RWPE2 (cell line): ENCODE measurements around the gene CTNNA1.
A peak's percentile ranks its signal among the peaks of the same experiment; 100 is the strongest.

Experiments
- ATAC-seq: fragments of 200-7000 bp; cut with Tn5 transposase; 3 replicates; pipeline ENCODE4 v1.9.1; 2021; ENCODE audit warnings: low read depth
- DNase-seq: peaks from one replicate; pipeline ENCODE4 v3.0.0-alpha.2; 2020; ENCODE audit warnings: low spot score
- H3K27ac ChIP-seq: fragments of 450-650 bp; 2 replicates; pipeline ENCODE4 v1.5.1; 2017; ENCODE audit warnings: mild to moderate bottlenecking; ENCODE audit not compliant: poor library complexity, severe bottlenecking
- H3K27me3 ChIP-seq: fragments of 250-450 bp; sonication (Bioruptor Pico); 2 replicates; pipeline ENCODE4 v1.5.1; 2021; ENCODE audit warnings: mild to moderate bottlenecking, moderate library complexity; ENCODE audit not compliant: insufficient read depth, poor library complexity, severe bottlenecking
- H3K36me3 ChIP-seq: fragments of 250-450 bp; sonication (Bioruptor Pico); 2 replicates; pipeline ENCODE4 v1.5.1; 2020; ENCODE audit warnings: low read depth, mild to moderate bottlenecking, moderate library complexity
- H3K4me1 ChIP-seq: fragments of 250-450 bp; sonication (Bioruptor Pico); 2 replicates; pipeline ENCODE4 v1.5.1; 2021; ENCODE audit warnings: mild to moderate bottlenecking, moderate library complexity; ENCODE audit not compliant: insufficient read depth, poor library complexity, severe bottlenecking
- H3K4me3 ChIP-seq: fragments of 250-450 bp; sonication (Bioruptor Pico); 2 replicates; pipeline ENCODE4 v1.5.1; 2021; ENCODE audit warnings: mild to moderate bottlenecking, moderate library complexity; ENCODE audit not compliant: severe bottlenecking
- H3K9me3 ChIP-seq: fragments of 250-450 bp; sonication (Bioruptor Pico); 2 replicates; pipeline ENCODE4 v1.5.1; 2021; ENCODE audit warnings: mild to moderate bottlenecking, moderate library complexity; ENCODE audit not compliant: severe bottlenecking
- TF ChIP-seq, protein P1 (sequence below): fragments of 450-650 bp; IDR thresholded peaks from one replicate; pipeline ENCODE4 v1.5.1; 2017; ENCODE audit warnings: mild to moderate bottlenecking, moderate library complexity; ENCODE audit not compliant: poor library complexity, severe bottlenecking

Gene CTNNA1

DNA sequence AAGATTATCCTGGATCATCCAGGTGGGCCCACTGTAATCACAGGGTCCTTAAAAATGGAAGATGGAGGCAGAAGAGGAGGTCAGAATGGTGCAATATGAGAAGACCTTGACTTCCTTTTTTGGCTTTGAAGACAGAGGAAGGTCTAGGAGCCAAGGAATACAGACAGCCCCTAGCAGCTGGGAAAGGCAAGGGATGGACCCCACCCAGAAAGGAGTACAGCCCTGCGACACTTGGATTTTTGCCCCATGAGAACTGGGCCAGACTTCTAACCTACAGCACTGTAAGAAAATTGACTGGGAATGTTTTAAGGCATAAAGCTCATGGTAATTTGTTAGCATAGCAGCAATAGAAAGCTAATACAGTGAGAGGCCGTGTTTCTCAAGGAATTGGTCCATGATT is 188.8 kb downstream of the CTNNA1 start:
- Histone ChIP-seq H3K27ac (no peak overlapping the region), H3K9me3 (no peaks in the 10 kb centered on the region), H3K36me3 (no peaks in the 10 kb centered on the region), H3K4me3 (no peak overlapping the region), H3K4me1 (no peaks in the 10 kb centered on the region), H3K27me3 (no peaks in the 10 kb centered on the region)
- TF ChIP-seq, protein P1, sequence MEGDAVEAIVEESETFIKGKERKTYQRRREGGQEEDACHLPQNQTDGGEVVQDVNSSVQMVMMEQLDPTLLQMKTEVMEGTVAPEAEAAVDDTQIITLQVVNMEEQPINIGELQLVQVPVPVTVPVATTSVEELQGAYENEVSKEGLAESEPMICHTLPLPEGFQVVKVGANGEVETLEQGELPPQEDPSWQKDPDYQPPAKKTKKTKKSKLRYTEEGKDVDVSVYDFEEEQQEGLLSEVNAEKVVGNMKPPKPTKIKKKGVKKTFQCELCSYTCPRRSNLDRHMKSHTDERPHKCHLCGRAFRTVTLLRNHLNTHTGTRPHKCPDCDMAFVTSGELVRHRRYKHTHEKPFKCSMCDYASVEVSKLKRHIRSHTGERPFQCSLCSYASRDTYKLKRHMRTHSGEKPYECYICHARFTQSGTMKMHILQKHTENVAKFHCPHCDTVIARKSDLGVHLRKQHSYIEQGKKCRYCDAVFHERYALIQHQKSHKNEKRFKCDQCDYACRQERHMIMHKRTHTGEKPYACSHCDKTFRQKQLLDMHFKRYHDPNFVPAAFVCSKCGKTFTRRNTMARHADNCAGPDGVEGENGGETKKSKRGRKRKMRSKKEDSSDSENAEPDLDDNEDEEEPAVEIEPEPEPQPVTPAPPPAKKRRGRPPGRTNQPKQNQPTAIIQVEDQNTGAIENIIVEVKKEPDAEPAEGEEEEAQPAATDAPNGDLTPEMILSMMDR: no peak
- DNase-seq: no peak
- ATAC-seq: no peak

DNA sequence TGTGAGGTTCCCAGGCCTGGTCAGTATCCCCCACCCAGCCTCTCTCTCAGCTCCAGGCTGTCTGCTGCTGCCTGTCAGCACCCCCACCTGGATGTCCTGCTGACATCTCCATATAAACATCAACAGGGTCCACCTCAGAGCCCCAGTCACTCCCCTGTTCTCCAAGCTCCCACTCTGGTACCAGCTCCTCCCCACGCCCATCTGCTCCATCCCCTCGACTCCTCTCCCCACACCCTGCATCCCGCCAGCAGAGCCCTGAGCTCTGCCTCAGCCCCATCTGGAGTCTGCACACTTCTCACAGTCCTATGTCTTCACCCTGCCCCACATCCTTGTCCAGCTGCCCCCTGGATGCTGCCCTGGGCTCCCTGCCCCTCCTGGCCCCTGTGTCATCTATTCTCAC is 189.6 kb downstream of the CTNNA1 start:
- DNase-seq: no peak
- no peaks in the 10 kb centered on the region for H3K9me3 ChIP-seq
- H3K4me1 ChIP-seq: no peaks in the 10 kb centered on the region
- H3K36me3 ChIP-seq: 0 out of 2 replicates have a peak, but pooled peaks cover 5% of the 10 kb centered on the region
- H3K27ac ChIP-seq: no peak overlapping the region
- H3K4me3 ChIP-seq: no peak overlapping the region
- ATAC-seq: no peak
- no peaks in the 10 kb centered on the region for H3K27me3 ChIP-seq
- TF ChIP-seq, protein P1: no peak

DNA sequence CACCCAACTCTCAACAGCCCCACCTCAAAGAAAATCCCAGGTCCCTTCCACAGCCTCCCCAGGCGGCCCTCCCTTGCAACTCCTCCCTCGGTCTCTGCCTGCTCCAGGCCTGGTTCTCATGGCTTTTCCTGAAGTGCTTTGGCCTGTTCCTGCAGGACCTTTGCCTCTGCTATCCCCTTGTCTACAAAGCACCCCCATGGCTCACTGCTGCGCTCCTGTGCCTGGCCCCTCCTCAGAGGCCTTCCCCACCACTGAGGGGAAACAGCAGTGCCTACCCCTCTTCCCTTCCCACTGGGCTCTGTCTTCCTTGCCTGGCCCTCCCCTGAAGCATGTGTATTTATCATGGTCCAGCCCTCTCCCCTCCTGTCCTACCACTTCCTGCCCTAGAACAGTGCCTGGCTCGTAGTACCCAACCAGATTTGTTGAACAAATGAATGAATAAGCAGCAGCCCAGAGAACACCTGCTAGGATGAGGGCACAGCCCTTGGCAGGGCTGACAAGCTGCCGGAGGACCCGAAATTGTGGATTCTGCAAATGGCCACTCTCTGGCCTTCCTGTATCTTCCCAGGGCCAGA is 190.5 kb downstream of the CTNNA1 start:
- TF ChIP-seq, protein P1: no peak
- no peak overlapping the region for H3K27ac ChIP-seq
- no peaks in the 10 kb centered on the region for H3K27me3 ChIP-seq
- 0 out of 2 replicates have a peak, but pooled peaks cover 5% of the 10 kb centered on the region for H3K36me3 ChIP-seq
- ATAC-seq (no peak), DNase-seq (no peak)
- H3K4me3 ChIP-seq: no peak overlapping the region
- no peaks in the 10 kb centered on the region for H3K9me3 ChIP-seq
- H3K4me1 ChIP-seq: no peaks in the 10 kb centered on the region

DNA sequence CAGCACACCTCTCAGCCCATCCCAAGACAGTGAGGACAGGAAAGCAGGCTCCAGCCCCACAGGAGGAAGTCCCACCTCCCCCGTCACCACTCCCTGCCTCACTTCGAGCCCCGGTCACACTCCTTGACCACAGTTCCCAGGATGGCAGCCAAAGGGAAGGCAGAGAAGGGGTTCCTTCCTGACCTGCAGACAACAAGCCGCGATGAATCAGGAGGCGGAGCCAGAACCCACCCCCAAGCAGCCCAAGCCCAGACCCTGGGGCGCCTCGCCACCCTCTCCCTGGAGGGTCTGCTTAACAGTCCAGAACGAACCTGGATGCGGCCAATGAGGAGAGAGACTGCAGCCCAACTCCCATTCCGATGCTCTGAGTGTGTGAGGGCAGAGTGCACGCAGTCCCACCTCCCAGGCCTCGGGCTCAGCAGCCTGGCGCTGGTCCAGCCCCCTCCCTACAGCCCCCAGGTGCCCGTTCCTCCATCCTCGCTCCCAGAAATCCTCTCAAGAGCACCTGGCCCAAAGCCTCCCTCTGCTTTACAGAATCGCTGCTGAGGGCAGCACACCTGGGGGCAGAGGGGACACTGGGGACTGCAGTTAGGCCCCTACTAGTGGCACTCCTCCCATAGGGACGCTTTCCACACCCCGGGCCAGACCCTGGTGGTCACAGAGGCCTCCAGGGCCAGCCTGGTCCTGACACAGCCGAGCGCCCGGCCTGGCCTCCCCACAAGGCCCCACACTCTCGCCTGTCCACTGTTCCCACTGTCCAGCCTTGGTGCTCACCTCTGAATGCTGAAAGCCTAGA is 191.5 kb downstream of the CTNNA1 start:
- DNase-seq (no peak), ATAC-seq (peak; percentile 9; the same call in 2 of the 3 replicates)
- H3K27me3 ChIP-seq: no peaks in the 10 kb centered on the region
- H3K36me3 ChIP-seq: 0 out of 2 replicates have a peak, but pooled peaks cover 5% of the 10 kb centered on the region
- no peak overlapping the region for H3K4me3 ChIP-seq
- no peaks in the 10 kb centered on the region for H3K4me1 ChIP-seq
- TF ChIP-seq, protein P1: no peak
- no peak overlapping the region for H3K27ac ChIP-seq
- no peaks in the 10 kb centered on the region for H3K9me3 ChIP-seq
